ENCODE data around the gene ADAMTSL3. TPM values are rescaled to one million over a fixed set of nuclear protein-coding genes. Genes with fewer than 3 reads are reported as not detected.

The ADAMTSL3 gene
- total RNA-seq, 1 donor from 2014 or later, result 0.35 TPM

- DNase-seq (ENCODE audit: extremely low read depth, low read depth, low spot score), result no peak
These were observed 202.0 kb downstream of the ADAMTSL3 start for GRCh38 chr15:83855956-83856355.

DNA sequence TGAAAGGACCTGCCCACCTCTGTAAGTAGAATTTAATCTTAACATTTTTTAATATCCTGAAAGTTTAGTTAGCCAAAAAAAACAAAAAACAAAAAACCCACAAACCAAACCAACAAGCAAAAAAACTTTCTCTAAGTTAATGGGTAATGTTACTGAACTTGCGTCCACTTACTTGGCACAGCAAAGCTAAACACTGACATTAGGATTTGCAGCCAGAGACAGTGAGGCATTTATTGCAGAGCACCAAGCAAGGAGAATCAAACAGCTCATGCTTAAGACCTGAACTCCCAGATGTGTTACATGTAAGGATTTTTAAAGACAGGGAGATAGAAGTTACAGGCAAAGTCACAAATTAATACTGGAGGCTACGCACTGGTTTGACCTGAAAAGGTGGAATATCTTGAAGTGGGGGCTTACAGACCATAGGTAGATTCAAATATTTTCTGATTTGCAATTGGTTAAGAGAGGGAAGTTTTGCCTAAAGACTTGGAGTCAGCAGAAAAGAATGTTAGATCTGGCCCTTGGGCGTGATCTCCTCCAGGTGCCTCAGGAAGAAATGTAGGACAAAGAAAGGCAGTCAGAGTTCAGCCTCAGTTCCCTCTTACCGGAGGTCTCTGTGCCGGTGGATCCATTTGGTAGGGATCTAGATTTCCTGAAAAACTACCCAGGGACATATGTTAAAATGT is 205.0 kb downstream of the ADAMTSL3 start:
- no peak for DNase-seq (ENCODE audit: extremely low read depth, low read depth, low spot score)

- DNase-seq (ENCODE audit: extremely low read depth, low read depth, low spot score), result no peak
These were observed 212.8 kb downstream of the ADAMTSL3 start for GRCh38 chr15:83866692-83867091.

DNA sequence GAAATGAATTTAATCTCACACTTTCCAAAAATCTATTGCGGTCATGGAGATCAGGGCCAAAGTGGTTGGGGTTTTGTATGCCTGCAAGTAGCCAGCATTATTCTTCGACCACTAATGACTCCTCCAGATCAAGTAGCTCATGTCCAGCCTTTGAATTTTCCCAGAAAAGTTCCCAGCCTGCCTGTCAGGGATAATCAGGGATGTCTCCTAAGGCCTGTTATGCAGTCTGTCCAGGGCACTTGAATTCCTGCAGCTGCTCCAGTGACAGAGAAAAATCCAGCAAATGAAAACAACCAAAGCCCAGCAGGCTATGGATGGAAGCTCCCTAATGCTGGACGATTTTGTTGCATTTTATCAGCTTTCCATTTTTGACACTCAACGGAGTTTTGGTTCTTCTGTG is 215.4 kb downstream of the ADAMTSL3 start:
- DNase-seq (ENCODE audit: extremely low read depth, low read depth, low spot score), result no peak

GRCh38 chr15:83871808-83872559 is 218.1 kb downstream of the ADAMTSL3 start:
- no peak for DNase-seq (ENCODE audit: extremely low read depth, low read depth, low spot score)

- DNase-seq (ENCODE audit: extremely low read depth, low read depth, low spot score), result no peak
These were observed 220.0 kb downstream of the ADAMTSL3 start for GRCh38 chr15:83873966-83874365.

DNA sequence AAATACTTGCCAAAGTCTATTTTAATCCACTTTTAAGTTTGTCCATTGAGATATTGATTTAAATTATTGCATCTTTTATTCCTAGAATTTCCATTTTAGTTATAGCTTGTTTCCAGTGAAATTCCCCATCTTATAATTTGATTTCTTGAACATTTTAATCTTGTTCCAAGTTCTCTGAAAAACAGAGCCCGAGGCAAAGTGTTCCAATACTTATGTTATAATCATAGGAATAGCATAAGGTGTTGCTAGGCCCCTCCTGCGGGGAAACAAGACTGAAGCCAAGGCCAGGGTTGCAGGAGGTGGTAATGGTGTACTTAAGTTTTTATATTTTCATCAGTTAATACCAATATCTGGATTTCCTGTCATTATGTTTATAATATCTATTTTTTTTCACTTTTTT is 226.6 kb downstream of the ADAMTSL3 start:
- DNase-seq (ENCODE audit: extremely low read depth, low read depth, low spot score), result no peak

- DNase-seq (ENCODE audit: extremely low read depth, low read depth, low spot score), result no peak
These were observed 227.2 kb downstream of the ADAMTSL3 start for GRCh38 chr15:83881156-83881555.

GRCh38 chr15:83886321-83886720 is 232.4 kb downstream of the ADAMTSL3 start:
- DNase-seq (ENCODE audit: extremely low read depth, low read depth, low spot score), result no peak

- no peak for DNase-seq (ENCODE audit: extremely low read depth, low read depth, low spot score)
These were observed 233.5 kb downstream of the ADAMTSL3 start for GRCh38 chr15:83887404-83887803.

DNA sequence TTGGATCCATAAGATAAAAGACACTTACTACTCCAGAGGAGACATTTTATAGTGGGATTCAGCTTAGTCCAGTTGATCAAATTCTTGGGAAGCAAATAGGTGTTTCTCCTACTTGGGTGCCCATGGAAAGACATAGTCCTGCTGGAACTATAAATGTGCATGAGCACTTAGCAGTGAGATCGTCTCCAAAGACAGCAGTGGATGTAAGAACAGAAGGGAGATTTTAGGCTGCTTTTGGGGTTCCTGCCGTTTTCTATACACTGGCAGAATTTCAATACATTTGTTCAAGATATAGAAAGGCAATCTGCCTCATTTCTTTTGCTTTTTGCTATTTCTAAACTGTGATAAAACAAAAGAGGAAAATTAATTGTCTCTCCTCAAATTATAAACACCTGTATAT is 234.0 kb downstream of the ADAMTSL3 start:
- no peak for DNase-seq (ENCODE audit: extremely low read depth, low read depth, low spot score)

DNA sequence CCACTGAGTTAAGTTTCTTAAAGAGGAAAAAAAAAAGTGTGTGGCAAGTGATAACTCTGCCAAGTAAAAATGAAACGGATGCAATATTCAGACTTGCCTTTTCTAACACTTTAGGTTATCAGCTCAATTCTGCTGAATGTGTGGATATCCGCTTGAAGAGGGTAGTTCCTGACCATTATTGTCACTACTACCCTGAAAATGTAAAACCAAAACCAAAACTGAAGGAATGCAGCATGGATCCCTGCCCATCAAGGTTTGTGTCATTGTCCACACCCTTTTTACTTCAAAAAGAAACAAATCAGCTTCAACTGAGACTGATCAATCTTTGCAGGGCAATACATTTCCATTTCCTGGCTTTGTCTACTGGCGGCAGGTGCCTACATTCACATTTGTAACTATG is 236.1 kb downstream of the ADAMTSL3 start:
- peak; percentile 2 for DNase-seq (ENCODE audit: extremely low read depth, low read depth, low spot score)

GRCh38 chr15:83890587-83890986 is 236.7 kb downstream of the ADAMTSL3 start:
- DNase-seq (ENCODE audit: extremely low read depth, low read depth, low spot score), result peak; percentile 12

DNA sequence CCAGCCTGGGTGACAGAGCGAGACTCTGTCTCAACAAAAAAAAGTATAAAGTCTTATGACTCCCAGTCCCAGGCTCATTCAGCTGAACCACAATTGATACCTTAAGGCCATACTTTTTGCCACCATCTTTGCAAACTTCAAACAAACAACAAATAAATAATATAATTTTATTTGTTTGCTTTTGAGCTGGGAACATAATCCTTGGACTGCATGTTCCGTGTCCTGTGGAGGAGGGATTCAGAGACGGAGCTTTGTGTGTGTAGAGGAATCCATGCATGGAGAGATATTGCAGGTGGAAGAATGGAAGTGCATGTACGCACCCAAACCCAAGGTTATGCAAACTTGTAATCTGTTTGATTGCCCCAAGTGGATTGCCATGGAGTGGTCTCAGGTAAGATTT is 238.6 kb downstream of the ADAMTSL3 start:
- no peak for DNase-seq (ENCODE audit: extremely low read depth, low read depth, low spot score)

- DNase-seq (ENCODE audit: extremely low read depth, low read depth, low spot score), result no peak
These were observed 239.4 kb downstream of the ADAMTSL3 start for GRCh38 chr15:83893308-83893707.

DNA sequence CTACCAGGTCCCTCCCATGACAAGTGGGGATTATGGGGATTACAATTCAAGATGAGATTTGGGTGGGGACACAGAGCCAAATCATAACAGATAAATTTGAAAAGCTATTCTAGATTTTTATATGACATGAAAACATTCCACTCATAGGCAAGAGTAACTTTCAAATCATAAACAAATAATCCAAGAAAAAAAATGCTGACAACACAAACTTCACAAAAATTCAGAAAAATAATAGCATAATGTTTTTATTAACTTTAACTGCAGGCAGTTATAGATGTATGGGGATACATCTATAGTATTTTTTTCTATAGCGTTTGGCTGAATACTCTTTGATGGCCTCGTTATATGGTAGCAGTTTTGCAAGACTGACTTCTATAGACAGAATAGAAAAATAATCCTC is 243.1 kb downstream of the ADAMTSL3 start:
- no peak for DNase-seq (ENCODE audit: extremely low read depth, low read depth, low spot score)

DNA sequence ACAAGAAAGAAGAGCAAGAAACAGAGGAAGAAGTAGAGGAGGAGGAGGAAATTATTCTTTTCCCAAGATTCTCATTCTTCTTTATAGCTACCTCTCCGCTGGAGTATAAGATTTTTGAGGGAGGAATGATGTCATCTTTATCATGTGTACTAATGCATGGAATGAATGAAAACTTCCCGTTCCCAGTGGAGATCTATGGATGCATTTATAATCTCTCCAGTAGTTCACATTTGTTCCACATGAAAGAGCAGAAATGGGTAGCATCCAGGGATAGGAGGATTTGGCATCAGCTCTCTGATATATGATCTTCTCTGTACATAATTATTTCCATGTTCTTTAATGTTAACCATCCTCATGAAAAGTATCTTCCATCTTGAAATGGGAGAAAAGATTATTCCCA is 244.4 kb downstream of the ADAMTSL3 start:
- DNase-seq (ENCODE audit: extremely low read depth, low read depth, low spot score), result no peak

GRCh38 chr15:83899670-83900069 is 245.7 kb downstream of the ADAMTSL3 start:
- no peak for DNase-seq (ENCODE audit: extremely low read depth, low read depth, low spot score)

DNA sequence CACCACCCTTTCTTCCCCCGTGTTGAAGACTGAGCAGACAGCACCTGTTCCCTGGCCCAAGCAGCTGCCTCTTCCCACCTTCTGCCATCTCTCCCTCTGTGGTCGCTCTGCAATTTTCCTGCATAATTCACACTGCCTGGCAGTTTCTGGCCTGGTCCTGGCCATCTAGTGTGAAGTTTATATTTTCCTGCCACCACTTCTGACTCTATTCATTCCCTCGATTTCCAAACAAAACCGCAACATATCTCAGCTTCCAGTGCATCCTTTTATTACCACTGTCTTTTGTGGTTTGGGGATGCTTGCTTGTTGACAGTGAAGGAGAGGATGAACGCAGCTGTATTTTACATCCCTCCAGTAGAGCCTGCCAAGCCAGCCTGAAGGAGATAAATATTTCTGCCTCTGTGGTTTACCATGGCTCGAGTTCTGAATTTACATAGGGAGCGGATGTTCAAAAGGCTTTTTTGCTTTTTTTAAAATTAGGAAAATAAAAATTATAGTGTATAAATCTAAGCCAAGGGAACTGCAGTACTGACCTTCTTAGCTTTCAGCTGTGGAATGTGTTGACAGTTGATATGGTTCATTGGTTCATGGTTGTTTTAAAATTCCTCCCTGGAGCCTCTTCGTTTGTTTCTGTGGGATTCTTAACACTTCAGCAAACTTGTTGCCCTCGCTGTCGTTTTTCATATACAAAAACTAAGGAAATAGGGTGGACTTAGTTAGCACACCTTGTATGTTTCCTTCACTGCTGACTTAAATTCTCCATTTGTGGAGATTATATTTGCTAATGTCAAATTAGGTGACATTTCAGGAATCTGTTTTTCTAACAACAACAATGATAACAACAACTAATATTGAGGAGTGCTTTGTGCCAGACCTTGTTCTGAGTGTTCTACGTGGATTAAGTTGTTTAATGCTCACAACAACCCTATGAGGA is 250.5 kb downstream of the ADAMTSL3 start:
- no peak for DNase-seq (ENCODE audit: extremely low read depth, low read depth, low spot score)

DNA sequence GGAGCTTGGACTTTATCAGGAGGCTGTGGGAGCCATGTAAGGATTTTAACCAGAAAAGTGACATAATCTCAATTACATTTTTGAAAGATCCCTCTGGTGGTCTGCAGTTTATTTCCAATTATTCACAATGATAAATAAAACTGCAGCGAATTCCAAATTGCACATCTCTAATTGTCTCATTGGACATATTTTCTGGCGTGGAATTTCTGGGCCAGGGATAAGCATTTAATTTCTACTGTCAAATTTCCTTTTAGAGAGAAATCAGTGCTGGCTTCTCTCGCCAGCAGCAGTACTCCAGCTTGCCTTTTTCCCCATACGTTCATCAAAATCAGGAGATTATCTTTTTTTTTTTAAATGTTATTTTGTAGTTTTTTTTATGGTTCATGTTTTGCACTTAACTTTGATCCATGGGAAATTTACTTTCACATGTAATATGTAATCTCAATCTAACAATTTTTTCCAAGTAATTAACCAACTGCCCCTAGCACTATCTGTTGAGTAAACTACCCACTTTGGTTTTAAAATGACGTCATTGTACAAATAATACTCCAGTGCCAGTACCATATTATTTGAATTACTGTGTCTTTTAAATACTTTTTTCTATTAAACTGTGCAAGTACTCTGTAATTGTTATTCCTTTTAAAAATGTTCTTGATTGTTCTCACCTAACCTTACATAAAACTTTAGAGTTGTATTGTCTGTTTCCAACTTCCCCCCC is 251.8 kb downstream of the ADAMTSL3 start:
- DNase-seq (ENCODE audit: extremely low read depth, low read depth, low spot score), result no peak

- DNase-seq (ENCODE audit: extremely low read depth, low read depth, low spot score), result no peak
These were observed 257.4 kb downstream of the ADAMTSL3 start for GRCh38 chr15:83911345-83911744.

Measured in glomerular endothelial cell (primary cell).